ENCODE data around the gene MASP1.

Gene MASP1

DNA sequence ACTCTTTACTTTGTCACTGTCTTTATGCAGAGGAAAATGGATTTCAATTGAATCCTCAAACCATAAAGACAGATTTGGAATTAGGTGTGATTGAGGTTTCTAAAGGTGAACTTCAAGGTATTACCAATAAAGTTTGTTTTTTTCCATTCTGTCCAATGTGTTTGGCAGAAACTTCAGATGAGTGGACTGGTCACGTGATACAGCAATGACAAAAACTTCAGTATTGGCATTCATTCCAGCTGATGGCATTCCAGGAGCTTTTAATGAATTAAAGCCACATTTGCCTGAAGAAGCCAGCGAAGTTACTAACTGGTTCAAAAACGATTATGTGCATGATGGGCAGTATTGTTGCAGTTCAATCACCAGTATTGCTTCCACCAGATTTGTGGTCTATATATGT is 4.5 kb upstream of the MASP1 start:
- no peak for DNase-seq (ENCODE audit: low read depth, low spot score)
- no peak overlapping the region for H3K4me3 ChIP-seq (ENCODE audit: low read length)

DNA sequence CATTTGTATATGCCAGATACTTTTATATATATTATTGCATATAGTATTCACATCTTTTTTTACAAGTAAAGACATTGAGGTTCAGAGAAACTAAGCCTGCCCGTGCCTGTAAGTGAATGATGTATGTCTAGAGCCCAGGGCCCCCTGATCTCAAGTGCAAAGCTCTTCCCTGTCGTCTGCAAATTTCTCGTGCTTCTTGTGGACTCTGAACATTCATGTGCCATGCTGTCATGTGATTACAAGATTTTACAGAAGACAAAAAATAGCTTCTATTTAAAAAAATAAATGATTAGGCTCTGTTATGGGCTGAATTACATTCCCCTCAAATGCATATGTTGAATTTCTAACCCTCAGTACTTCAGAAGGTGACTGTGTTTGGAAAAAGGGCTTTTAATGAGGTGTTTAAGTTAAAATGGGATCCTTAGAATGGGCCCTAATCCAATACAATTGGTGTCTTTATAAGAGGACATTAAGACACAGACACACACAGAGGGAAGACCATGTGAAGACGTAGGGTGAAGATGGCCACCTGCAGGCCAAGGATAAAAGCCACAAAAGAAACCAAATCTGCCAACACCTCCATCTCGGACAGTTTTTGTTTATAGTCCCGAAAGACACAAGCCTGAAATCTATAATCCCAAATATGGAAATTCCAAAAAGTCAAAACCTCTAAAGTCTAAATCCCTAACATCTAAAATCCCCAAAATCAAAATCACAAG is 3.9 kb upstream of the MASP1 start:
- H3K4me3 ChIP-seq (ENCODE audit: low read length), result no peak overlapping the region
- no peak for DNase-seq (ENCODE audit: low read depth, low spot score)

DNA sequence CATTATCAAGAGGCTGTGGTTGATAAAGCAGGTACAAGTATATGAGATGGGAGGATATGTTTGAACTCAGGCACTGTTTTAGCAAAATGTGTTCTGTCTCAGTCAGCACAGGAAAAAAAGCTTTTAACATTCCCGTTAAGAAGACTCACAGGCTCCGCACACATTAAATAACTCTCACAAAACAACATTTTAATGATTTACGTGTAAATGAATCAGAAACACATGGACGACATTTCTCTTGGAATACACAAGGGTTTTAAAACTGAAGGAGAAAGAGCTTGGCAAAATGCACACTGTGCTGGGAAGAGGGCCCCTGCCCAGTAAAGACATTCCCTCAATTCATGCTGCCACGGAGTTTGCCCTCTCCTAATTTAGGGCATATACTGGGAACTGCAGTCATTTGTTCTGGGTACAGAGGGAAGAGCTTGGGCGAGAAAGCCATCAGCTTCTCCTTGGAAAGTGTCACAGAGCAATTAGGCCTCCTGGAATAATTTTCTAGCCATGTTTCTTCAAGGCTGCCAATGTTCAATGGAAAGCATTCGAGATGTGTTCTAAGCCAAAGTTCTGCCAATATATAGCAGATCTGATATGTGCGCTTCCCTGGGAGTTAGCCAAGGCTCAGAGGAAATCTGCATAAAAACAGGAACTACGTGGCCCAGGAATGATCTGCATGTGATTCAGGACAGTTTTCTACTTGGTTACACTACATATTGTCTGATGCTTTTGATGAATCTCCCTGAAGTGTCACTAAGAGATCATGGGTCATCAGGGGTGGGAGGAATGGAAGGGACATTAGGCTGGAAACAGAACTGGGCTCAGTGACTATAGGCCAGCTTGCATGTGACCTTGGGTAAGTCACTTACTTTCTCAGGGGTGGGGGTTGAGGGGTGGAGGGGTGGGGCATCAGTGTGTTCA is 2.2 kb upstream of the MASP1 start:
- H3K4me3 ChIP-seq (ENCODE audit: low read length), result no peak overlapping the region
- DNase-seq (ENCODE audit: low read depth, low spot score), result no peak

DNA sequence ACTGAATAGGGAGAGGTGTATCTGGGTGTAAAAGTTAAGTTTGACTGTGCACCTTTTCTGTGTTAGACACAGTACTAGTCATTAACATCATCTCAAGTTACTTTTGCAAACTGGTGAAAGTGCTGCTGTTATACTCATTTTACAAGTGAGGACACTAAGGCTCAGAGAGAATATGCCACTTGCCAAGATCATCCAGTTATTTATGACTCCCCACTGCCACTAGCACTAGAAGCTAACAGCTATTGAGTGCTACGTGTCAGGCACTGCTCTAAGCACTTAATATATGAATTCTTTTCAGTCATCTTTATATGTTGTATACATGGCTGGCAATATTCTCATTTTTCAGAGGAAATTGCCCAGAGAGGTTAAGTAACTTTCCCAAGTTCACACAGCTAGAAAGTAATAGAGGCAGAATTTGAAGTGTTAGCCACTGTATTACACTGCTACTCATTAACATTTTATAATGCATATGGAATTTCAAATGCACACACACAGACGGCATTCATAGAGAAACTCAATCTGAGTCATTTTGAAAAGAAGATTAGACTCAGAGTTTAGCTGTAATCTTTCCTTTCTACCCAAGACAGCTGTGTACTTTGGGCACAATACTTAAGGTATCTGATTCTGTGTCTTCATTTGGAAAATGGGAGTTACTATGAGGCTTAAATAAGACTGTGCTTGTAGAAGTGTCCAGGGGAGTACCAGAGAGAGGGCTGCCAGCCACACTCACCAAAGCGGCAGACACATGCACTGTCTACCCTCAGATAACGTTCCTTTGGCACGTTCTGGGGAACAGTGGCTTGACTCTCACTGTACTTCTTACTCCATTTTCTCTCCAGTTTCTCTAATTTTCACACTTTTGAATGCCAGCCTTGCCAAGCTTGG is 1.3 kb upstream of the MASP1 start:
- DNase-seq (ENCODE audit: low read depth, low spot score), result no peak
- no peak overlapping the region for H3K4me3 ChIP-seq (ENCODE audit: low read length)

DNA sequence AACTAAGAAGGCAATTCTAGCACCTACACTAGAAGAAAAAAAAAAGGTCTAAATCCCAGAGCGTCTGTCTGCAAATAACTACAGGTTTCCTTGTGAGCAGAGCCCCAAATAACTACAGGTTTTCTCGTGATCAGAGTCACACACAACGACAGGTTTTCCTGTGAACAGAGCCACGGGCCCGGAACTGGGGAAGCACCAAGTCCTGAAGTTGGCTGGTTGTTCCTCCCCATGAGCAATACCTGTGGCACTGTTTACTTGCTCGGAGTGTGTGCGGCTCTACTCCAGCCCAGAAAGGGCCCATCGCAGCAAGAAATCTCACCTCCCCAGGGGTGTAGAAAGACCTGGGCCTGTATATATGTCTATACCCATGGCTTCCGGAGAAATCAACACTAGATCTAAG is 644 bp upstream of the MASP1 start:
- no peak overlapping the region for H3K4me3 ChIP-seq (ENCODE audit: low read length)
- no peak for DNase-seq (ENCODE audit: low read depth, low spot score)

DNA sequence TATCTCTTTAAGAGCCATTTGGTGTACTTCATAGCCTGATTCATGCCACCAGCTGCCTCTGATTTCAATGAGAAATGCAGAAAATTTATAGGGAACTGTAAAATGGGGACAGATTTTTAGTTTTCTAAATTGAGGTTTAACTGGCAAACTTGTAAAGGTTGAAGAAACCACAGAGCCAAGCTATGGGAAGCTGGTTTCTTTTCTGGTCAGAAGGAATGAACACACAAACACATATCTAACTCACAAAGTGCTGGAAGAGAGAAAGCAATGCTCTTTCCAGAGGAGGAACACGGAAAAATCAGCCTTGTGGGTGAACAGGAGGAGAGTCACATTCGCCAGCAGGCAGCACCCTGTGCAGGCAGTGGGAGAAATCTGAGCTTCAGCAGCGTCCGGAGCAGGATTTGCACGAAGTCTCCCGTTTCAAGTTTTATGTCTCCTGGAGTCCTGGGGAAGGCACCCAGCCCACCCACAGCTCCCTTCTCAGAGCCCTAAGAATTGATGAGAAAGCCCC is 481 bp downstream of the MASP1 start:
- H3K4me3 ChIP-seq (ENCODE audit: low read length), result no peak overlapping the region
- no peak for DNase-seq (ENCODE audit: low read depth, low spot score)

DNA sequence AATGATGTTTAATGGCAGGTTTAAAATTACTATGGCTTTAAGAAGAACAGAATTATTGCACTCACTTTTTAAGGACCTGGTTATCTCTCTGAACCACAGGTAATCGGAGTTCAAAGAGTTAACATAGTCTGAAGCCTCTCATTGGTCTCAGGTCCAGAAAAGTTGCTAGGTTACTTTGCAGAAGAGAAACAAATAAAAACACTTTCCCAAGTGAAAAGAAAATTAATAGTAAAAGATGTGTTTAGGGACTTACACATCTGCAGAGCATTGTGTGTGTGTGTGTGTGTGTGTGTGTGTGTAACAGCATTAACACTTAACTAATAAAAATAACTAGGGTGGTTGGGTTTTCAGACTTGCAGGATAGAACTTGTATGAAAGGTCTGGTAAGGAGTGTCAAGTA is 1.0 kb downstream of the MASP1 start:
- no peak for DNase-seq (ENCODE audit: low read depth, low spot score)
- no peak overlapping the region for H3K4me3 ChIP-seq (ENCODE audit: low read length)

DNA sequence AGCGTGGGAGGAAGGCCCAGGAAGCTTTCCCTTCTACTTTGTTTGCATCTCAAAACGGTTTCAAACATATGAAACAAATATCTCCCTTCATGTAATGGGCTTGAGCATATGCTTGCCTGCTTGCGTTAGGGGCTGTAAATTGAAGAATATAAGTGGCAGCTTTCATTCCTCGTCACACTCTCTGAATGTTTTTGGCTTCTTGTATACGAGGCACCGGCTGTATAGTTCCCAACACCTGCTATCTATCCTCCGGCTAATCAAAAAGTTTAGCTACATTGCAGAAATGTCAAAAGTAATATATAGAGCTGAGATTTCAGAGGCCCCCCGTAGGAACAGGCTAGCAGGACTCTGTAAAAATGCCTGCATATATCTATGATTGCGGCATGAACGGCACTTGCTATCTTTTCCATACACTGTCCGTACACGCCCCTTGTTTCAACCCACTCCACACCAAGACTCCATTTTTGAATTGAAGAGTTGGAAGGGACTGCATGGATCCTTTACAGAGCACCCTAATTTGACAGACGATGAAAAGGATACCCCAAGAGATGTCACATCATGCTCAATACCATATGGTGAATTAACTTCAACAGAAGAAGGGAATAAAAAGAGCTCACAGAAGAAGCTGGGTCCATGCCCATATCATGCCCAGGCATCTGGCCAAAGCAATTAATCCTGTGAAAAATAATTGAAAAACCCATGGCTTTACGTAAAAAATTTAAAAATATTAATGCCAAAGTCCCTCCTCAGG is 2.5 kb downstream of the MASP1 start:
- H3K4me3 ChIP-seq (ENCODE audit: low read length), result no peak overlapping the region
- no peak for DNase-seq (ENCODE audit: low read depth, low spot score)

DNA sequence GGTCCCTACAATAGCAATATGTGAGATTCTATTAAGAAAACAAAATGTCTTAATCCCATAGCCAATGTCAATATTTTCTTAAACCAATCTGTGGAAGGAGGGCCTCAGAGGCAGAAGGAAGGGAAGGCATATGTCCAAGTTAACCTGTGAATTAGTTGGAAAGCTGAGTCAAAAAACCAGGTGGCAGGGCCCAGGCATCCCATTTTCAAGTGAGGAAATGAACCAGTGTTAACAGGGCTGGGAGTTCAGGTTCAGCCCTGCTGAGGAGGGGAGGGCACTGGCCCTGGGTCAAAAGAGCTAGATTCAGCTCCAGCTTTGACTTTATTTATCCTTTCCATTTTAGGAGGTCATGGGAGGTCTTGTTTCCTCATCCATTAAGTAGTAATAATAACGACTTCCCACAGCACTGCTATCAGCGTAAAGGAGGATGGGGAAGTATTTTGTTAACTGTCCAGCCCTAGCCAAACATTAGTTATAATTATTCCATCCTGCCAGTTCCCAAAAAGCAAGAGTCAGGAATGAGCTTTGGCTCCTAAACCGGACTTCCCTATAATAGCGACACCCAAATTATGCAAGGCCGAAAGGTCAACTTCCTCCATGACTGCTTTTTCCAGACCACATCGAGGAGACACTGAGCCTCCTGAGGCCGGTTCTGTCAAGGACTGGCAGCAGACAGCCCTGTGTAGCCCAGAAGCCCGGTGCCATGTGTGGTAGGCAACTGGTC is 3.2 kb downstream of the MASP1 start:
- H3K4me3 ChIP-seq (ENCODE audit: low read length), result no peak overlapping the region
- DNase-seq (ENCODE audit: low read depth, low spot score), result no peak

DNA sequence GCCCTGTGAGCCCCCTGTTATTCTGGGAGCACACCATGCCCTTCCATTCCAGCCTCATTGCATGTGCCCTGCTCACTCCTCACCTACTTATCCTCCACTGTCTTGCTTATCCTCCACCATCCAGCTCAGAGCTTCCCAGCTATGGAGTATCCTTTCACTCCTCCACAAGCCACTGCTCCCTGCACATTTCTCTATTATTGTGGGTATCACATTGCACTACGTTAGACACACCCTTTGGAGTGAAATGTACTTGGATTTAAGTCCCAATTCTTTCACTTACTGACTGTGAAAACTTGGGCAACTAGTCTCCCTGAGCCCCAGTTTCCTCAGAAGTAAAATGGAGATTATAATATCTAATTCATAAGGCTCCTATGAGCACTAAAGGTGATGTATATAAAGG is 4.3 kb downstream of the MASP1 start:
- no peak for DNase-seq (ENCODE audit: low read depth, low spot score)
- H3K4me3 ChIP-seq (ENCODE audit: low read length), result no peak overlapping the region

DNA sequence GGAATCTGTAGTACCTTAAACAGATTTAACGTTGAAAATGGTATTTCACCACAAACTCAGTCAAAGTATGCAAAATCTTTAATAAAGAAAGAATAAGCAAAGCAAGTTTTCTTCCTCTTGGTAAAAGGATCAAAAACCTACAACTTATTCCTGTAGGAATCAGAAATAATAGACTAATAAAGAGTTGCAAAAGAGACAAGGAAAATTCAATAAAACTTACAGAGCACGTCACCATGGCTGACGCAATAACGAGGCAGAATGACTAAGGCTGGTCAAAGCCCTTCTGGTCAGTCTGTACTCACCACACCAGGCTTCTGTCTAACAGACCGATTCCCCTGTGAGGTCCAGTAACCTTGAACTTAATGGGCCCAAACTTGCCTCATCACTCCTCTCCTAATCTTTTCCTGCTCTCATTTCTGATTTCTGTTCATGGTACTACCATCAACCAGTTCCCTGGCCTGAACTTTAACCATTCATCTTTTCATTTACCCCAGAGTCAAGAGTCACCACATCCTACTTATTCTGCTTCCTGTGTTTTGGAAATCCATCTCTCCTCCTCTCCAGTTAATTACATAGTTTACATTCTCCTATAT is 5.0 kb downstream of the MASP1 start:
- no peak overlapping the region for H3K4me3 ChIP-seq (ENCODE audit: low read length)
- no peak for DNase-seq (ENCODE audit: low read depth, low spot score)

DNA sequence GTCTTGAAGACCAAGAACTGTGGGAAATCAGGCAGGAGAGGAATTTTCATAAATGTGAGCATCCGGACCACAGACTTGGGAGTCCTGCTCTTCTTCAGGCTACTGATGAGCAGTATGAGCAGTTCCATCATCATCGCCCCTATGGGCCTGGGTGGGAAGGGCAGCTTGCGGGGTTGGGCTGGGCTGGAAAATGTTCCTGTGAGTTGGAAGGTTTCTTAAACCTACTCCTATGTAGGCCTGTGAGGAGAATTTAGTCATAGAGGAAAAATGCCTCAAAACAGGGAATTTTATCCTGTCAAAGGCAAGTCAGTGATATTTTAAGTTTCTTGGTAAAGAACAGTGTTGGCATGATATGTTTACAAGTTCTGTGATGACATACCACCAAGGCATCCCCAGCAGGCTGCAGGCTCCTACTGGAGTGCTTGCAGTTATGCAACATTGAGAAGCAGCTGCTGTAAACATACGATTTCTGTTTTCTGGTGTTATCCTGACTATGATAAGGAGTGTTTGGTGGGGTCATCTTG is 10.3 kb downstream of the MASP1 start:
- no peak for DNase-seq (ENCODE audit: low read depth, low spot score)
- no peak overlapping the region for H3K4me3 ChIP-seq (ENCODE audit: low read length)

DNA sequence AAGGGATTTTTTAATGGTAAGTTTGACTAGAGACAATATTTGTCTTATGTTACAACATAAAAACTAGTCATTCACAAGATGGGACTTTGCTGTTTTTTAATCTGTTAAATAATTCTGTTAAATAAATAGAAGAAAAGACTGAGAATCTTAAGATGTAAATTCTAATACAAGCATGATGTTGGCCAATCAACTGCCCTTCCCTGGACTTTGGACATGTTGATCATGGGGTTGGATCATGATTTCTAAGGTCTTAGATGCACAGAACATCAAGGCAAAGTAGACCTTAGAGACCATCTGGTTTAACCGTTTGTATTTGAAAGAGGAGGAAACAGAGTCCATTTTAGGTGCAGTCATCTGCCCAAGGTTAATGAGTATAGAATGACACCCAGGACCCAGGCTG is 10.9 kb downstream of the MASP1 start:
- DNase-seq (ENCODE audit: low read depth, low spot score), result no peak
- H3K4me3 ChIP-seq (ENCODE audit: low read length), result no peak overlapping the region

DNA sequence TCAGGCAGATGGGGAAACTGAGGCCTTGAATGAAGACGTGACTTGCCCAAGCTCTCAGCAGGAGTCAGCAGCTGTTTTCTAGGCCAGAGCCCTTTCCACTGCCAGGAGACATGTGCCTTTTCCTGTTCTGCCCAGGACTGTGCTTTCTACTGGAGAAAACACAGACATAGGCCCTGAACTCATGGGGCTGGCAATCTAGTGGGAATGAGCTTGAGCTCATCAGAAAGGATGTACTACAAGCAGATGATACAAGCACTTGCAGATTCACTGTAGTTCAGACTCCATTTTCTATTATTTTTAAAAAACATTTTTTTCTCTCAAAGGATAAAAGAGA is 14.4 kb downstream of the MASP1 start:
- no peak overlapping the region for H3K4me3 ChIP-seq (ENCODE audit: low read length)
- no peak for DNase-seq (ENCODE audit: low read depth, low spot score)

DNA sequence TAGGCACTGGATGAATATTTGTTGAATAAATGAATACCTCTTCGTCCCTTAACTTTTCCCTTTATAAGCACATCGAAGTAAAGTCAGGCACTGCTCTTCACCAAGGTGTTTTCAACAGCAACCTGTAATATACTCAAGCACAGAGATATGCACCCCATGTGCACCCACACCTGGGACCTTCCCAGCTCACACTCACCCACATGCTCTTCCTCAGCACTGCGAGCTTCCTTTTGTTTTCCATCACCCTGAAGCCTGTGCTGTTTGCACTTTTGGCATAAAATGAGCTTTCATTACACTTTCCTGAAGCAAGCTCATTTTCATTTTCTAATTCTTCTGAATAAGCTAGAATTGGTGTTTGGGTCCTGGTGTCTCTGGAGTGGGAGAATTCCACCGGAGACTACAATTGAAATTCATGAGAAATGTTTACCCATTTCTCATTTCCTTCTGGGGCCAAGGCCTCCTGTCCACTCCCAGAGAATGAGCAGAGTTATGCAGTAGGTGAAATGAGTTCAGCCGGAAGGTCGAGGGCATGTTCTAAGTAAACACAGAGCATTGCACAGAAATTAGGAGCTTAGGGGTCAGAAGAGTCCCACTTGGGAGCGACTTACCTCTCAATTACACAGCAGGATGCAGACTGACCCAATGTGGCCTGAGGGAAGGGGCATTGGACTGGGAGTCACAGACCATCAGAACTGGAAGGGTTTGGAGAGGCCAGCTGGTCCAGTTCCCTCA is 15.0 kb downstream of the MASP1 start:
- no peak overlapping the region for H3K4me3 ChIP-seq (ENCODE audit: low read length)
- no peak for DNase-seq (ENCODE audit: low read depth, low spot score)

DNA sequence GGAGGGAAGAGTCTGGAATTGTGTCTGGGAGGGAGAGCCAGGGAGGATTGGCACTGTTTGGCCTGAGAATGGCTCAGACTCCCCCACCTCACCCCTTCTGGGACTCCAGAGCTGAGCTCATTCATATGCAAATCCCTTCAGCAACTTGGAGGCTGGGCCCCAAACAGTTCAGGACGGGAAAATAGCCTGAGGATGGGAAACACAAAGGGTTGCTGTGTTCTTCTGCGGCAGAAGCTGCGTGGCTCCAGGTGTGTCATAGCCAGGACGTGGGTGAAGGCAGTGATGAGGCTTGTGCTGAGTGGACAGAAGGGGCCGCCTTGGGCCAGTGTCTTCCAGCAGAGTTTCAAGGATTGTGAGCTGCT is 16.6 kb downstream of the MASP1 start:
- no peak overlapping the region for H3K4me3 ChIP-seq (ENCODE audit: low read length)
- DNase-seq (ENCODE audit: low read depth, low spot score), result no peak

DNA sequence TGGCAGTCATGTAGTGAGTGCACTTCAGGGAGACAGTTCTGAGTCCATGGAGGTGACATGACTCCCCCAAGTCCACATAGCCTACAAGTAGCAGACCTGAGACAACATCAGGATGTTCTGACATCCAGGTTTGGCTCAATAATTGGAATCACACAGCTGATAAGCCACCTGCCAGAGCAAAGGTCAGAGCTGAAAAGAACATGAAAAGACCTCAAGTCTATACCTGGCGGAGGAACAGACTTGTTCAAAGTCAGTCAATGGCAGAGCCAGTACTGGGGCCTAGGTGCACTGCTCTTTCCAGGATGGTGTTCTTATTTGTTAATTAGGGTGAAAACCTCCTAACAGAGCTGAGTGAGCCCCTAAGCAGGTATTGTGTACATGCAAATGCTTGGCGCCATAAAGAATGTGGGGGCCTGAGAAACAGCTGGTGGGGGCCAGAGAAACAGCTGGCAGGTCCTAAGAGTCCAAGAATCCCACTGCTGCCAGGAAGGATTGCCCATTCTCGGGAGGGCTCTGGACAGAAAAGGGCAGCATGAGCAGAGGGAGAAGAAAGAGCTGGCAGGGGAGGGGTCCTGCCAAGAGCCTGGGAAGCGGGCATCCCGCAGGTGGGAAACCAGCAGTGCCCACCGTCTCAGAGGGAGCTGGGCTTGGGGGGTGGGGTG is 17.1 kb downstream of the MASP1 start:
- no peak for DNase-seq (ENCODE audit: low read depth, low spot score)
- no peak overlapping the region for H3K4me3 ChIP-seq (ENCODE audit: low read length)

Measured in Jurkat, Clone E6-1 (cell line).